ENCODE data around the gene TMEM182. TPM values are rescaled to one million over a fixed set of nuclear protein-coding genes. Genes with fewer than 3 reads are reported as not detected.
A peak's percentile ranks its signal among the peaks of the same experiment; 100 is the strongest.

TMEM182 gene
- total and polyA plus RNA-seq, 12 donors, result 0.74 to 7.8 (median 4.0) TPM

- TF ChIP-seq CTCF (IDR thresholded peaks at IDR 0.05) (no peak), POLR2A (IDR thresholded peaks at IDR 0.05) (no peak)
- 45 to 59% (median 52%) methylated on average over 5 of the region's 5 CpGs for WGBS, 4 donors
- Histone ChIP-seq H3K4me1 (replicated peaks in 1 of 2) (no peaks in the 10 kb centered on the region), H3K27me3 (no peaks in the 10 kb centered on the region), H3K27ac (no peak overlapping the region), H3K9me3 (replicated peaks in 1 of 3) (peaks cover 0 to 18% (median 0%) of the 10 kb centered on the region in 3 donors), H3K4me3 (no peak overlapping the region), H3K36me3 (replicated peaks in 1 of 2) (no peaks in the 10 kb centered on the region)
- peak in 1 of 7 donors; percentile 1 for DNase-seq
- intact Hi-C loops (cut with DNase I), result loop anchor here in 1 of 2 donors (10.0 kb wide), 1 partner anchor 46 kb away; no protein-coding TSS in a partner anchor
These were observed 39.4 kb downstream of the TMEM182 start for GRCh38 chr2:102801098-102801718.

- no peaks in the 10 kb centered on the region for H3K27me3 ChIP-seq
- H3K27ac ChIP-seq, result no peak overlapping the region
- no peak overlapping the region for H3K4me3 ChIP-seq
- intact Hi-C loops (cut with DNase I), result loop anchor here in 1 of 2 donors (10.0 kb wide), 1 partner anchor 47 kb away; no protein-coding TSS in a partner anchor
- H3K9me3 ChIP-seq (replicated peaks in 1 of 3), result peaks cover 0 to 18% (median 0%) of the 10 kb centered on the region in 3 donors
- H3K4me1 ChIP-seq (replicated peaks in 1 of 2), result no peaks in the 10 kb centered on the region
- WGBS, 4 donors, result 96 to 98% (median 97%) methylated on average over 10 to 11 of the region's 11 CpGs
- H3K36me3 ChIP-seq (replicated peaks in 1 of 2), result no peaks in the 10 kb centered on the region
- DNase-seq, result no peak
- TF ChIP-seq POLR2A (IDR thresholded peaks at IDR 0.05) (no peak), CTCF (IDR thresholded peaks at IDR 0.05) (no peak)
These were observed 40.2 kb downstream of the TMEM182 start for GRCh38 chr2:102801858-102802699.

- peaks cover 0 to 18% (median 0%) of the 10 kb centered on the region in 3 donors for H3K9me3 ChIP-seq (replicated peaks in 1 of 3)
- H3K27me3 ChIP-seq, result no peaks in the 10 kb centered on the region
- no peak overlapping the region for H3K27ac ChIP-seq
- H3K4me1 ChIP-seq (replicated peaks in 1 of 2), result no peaks in the 10 kb centered on the region
- H3K4me3 ChIP-seq, result no peak overlapping the region
- no peaks in the 10 kb centered on the region for H3K36me3 ChIP-seq (replicated peaks in 1 of 2)
- intact Hi-C loops (cut with DNase I), result loop anchor here in 1 of 2 donors (10.0 kb wide), 1 partner anchor 48 kb away; no protein-coding TSS in a partner anchor
- 84 to 90% (median 87%) methylated on average over 10 to 13 of the region's 13 CpGs for WGBS, 4 donors
- no peak for DNase-seq
- TF ChIP-seq CTCF (IDR thresholded peaks at IDR 0.05) (no peak), POLR2A (IDR thresholded peaks at IDR 0.05) (no peak)
These were observed 41.4 kb downstream of the TMEM182 start for GRCh38 chr2:102803041-102803896.

All from adrenal gland (tissue), 12 donors.